ENCODE results near the gene LSM3.
A peak's percentile ranks its signal among the peaks of the same experiment; 100 is the strongest.

The LSM3 gene

GRCh38 chr3:14178247-14179113 lies at the start of gene LSM3, which contains the start of gene XPC:
Gene LSM3, plus strand, starts transcription at chr3:14178817. Its CDS starts 44 bp downstream, at chr3:14178861.
Gene XPC, minus strand, starts transcription at chr3:14178601. Its CDS starts 33 bp downstream, at chr3:14178568.
- H3K27ac ChIP-seq, result peak within 1 kb of the TSS; percentile 99
- peaks cover 0 to 40% (median 26%) of the 10 kb centered on the region in 4 donors for H3K4me1 ChIP-seq
- peaks cover 15 to 20% (median 18%) of the 10 kb centered on the region in 3 donors for H3K36me3 ChIP-seq
- peak; percentile 96 to 98 for DNase-seq
- no peak for TF ChIP-seq CTCF (IDR thresholded peaks at IDR 0.05)
- H3K27me3 ChIP-seq, result no peaks in the 10 kb centered on the region
- H3K4me3 ChIP-seq, result peak within 1 kb of the TSS; percentile 93
- intact Hi-C loops (cut with DNase I; ENCODE audit: low total_unique reads), result loop anchor here (2.0 to 5.0 kb wide), 3 partner anchors 36 to 281 kb away; partner anchors contain the start of genes CHCHD4 and TMEM43
- H3K9me3 ChIP-seq, result no peaks in the 10 kb centered on the region

- no peaks in the 10 kb centered on the region for H3K27me3 ChIP-seq
- no peak overlapping the region for H3K27ac ChIP-seq
- peaks cover 56 to 65% (median 65%) of the 10 kb centered on the region in 3 donors for H3K36me3 ChIP-seq
- intact Hi-C loops (cut with DNase I; ENCODE audit: low total_unique reads), result loop anchor here (5.0 to 10.0 kb wide), 3 partner anchors 232 to 816 kb away; partner anchors contain the start of gene NR2C2
- no peak for DNase-seq
- H3K4me1 ChIP-seq, result peaks cover 0 to 28% (median 19%) of the 10 kb centered on the region in 4 donors
- TF ChIP-seq CTCF (IDR thresholded peaks at IDR 0.05), result no peak
- no peaks in the 10 kb centered on the region for H3K9me3 ChIP-seq
- no peak overlapping the region for H3K4me3 ChIP-seq
These were observed 49.3 kb upstream of the LSM3 start for GRCh38 chr3:14129296-14129695.

- H3K4me1 ChIP-seq, result peaks cover 0 to 28% (median 19%) of the 10 kb centered on the region in 4 donors
- H3K36me3 ChIP-seq, result peaks cover 65 to 75% (median 74%) of the 10 kb centered on the region in 3 donors
- no peak overlapping the region for H3K27ac ChIP-seq
- no peaks in the 10 kb centered on the region for H3K9me3 ChIP-seq
- H3K27me3 ChIP-seq, result no peaks in the 10 kb centered on the region
- no peak overlapping the region for H3K4me3 ChIP-seq
- intact Hi-C loops (cut with DNase I; ENCODE audit: low total_unique reads), result no loop called here
- DNase-seq, result no peak
- TF ChIP-seq CTCF (IDR thresholded peaks at IDR 0.05), result no peak
These were observed 48.4 kb upstream of the LSM3 start for GRCh38 chr3:14130230-14130629.

GRCh38 chr3:14130707-14131106 lies 47.9 kb upstream of the LSM3 start:
- intact Hi-C loops (cut with DNase I; ENCODE audit: low total_unique reads), result no loop called here
- Histone ChIP-seq H3K9me3 (no peaks in the 10 kb centered on the region), H3K36me3 (peaks cover 70 to 80% (median 79%) of the 10 kb centered on the region in 3 donors), H3K4me1 (peaks cover 0 to 28% (median 19%) of the 10 kb centered on the region in 4 donors), H3K27ac (no peak overlapping the region), H3K4me3 (no peak overlapping the region), H3K27me3 (no peaks in the 10 kb centered on the region)
- DNase-seq, result no peak
- TF ChIP-seq CTCF (IDR thresholded peaks at IDR 0.05), result no peak

- Histone ChIP-seq H3K36me3 (peaks cover 74 to 84% (median 83%) of the 10 kb centered on the region in 3 donors), H3K27me3 (no peaks in the 10 kb centered on the region), H3K4me3 (no peak overlapping the region), H3K9me3 (no peaks in the 10 kb centered on the region), H3K27ac (no peak overlapping the region), H3K4me1 (peaks cover 0 to 24% (median 15%) of the 10 kb centered on the region in 4 donors)
- intact Hi-C loops (cut with DNase I; ENCODE audit: low total_unique reads), result no loop called here
- DNase-seq, result no peak
- TF ChIP-seq CTCF (IDR thresholded peaks at IDR 0.05), result no peak
These were observed 47.5 kb upstream of the LSM3 start for GRCh38 chr3:14131134-14131533.
